NB4 (cell line): ENCODE data around the gene FAM107B.
A peak's percentile ranks its signal among the peaks of the same experiment; 100 is the strongest.

ENCODE experiments used
- CTCF ChIP-seq: IDR thresholded peaks from one replicate; pipeline ENCODE4 v1.5.1; 2012; ENCODE audit warnings: low read depth, low read length
- MAX ChIP-seq: IDR thresholded peaks from 2 replicates; pipeline ENCODE4 v1.6.1; 2011; ENCODE audit warnings: low read depth, low read length
- POLR2A ChIP-seq: IDR thresholded peaks from 2 replicates; pipeline ENCODE4 v1.6.1; 2011; ENCODE audit warnings: mild to moderate bottlenecking; ENCODE audit not compliant: insufficient read length; ENCODE audit errors: extremely low read depth

- TF ChIP-seq CTCF (peak; percentile 48), POLR2A (no peak), MAX (no peak)
These were observed 48.4 kb upstream of the FAM107B start for GRCh38 chr10:14822879-14823755.
